Measurements from ENCODE around the gene ZSWIM5. TPM values are rescaled to one million over a fixed set of nuclear protein-coding genes. Genes with fewer than 3 reads are reported as not detected.

Gene ZSWIM5
- total and polyA plus RNA-seq, 2 of the 8 experiments (the other 6 are each of a cell fraction or from before 2014, with no cell fraction given): 2.5 to 3.9 TPM

- TF ChIP-seq, protein P1, sequence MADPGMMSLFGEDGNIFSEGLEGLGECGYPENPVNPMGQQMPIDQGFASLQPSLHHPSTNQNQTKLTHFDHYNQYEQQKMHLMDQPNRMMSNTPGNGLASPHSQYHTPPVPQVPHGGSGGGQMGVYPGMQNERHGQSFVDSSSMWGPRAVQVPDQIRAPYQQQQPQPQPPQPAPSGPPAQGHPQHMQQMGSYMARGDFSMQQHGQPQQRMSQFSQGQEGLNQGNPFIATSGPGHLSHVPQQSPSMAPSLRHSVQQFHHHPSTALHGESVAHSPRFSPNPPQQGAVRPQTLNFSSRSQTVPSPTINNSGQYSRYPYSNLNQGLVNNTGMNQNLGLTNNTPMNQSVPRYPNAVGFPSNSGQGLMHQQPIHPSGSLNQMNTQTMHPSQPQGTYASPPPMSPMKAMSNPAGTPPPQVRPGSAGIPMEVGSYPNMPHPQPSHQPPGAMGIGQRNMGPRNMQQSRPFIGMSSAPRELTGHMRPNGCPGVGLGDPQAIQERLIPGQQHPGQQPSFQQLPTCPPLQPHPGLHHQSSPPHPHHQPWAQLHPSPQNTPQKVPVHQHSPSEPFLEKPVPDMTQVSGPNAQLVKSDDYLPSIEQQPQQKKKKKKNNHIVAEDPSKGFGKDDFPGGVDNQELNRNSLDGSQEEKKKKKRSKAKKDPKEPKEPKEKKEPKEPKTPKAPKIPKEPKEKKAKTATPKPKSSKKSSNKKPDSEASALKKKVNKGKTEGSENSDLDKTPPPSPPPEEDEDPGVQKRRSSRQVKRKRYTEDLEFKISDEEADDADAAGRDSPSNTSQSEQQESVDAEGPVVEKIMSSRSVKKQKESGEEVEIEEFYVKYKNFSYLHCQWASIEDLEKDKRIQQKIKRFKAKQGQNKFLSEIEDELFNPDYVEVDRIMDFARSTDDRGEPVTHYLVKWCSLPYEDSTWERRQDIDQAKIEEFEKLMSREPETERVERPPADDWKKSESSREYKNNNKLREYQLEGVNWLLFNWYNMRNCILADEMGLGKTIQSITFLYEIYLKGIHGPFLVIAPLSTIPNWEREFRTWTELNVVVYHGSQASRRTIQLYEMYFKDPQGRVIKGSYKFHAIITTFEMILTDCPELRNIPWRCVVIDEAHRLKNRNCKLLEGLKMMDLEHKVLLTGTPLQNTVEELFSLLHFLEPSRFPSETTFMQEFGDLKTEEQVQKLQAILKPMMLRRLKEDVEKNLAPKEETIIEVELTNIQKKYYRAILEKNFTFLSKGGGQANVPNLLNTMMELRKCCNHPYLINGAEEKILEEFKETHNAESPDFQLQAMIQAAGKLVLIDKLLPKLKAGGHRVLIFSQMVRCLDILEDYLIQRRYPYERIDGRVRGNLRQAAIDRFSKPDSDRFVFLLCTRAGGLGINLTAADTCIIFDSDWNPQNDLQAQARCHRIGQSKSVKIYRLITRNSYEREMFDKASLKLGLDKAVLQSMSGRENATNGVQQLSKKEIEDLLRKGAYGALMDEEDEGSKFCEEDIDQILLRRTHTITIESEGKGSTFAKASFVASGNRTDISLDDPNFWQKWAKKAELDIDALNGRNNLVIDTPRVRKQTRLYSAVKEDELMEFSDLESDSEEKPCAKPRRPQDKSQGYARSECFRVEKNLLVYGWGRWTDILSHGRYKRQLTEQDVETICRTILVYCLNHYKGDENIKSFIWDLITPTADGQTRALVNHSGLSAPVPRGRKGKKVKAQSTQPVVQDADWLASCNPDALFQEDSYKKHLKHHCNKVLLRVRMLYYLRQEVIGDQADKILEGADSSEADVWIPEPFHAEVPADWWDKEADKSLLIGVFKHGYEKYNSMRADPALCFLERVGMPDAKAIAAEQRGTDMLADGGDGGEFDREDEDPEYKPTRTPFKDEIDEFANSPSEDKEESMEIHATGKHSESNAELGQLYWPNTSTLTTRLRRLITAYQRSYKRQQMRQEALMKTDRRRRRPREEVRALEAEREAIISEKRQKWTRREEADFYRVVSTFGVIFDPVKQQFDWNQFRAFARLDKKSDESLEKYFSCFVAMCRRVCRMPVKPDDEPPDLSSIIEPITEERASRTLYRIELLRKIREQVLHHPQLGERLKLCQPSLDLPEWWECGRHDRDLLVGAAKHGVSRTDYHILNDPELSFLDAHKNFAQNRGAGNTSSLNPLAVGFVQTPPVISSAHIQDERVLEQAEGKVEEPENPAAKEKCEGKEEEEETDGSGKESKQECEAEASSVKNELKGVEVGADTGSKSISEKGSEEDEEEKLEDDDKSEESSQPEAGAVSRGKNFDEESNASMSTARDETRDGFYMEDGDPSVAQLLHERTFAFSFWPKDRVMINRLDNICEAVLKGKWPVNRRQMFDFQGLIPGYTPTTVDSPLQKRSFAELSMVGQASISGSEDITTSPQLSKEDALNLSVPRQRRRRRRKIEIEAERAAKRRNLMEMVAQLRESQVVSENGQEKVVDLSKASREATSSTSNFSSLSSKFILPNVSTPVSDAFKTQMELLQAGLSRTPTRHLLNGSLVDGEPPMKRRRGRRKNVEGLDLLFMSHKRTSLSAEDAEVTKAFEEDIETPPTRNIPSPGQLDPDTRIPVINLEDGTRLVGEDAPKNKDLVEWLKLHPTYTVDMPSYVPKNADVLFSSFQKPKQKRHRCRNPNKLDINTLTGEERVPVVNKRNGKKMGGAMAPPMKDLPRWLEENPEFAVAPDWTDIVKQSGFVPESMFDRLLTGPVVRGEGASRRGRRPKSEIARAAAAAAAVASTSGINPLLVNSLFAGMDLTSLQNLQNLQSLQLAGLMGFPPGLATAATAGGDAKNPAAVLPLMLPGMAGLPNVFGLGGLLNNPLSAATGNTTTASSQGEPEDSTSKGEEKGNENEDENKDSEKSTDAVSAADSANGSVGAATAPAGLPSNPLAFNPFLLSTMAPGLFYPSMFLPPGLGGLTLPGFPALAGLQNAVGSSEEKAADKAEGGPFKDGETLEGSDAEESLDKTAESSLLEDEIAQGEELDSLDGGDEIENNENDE (IDR thresholded peaks at IDR 0.05; ENCODE audit: insufficient replicate concordance, low read length): no peak
- no peak for TF ChIP-seq JUN (IDR thresholded peaks at IDR 0.05; ENCODE audit: low read depth, low read length)
- TF ChIP-seq KDM5A (IDR thresholded peaks at IDR 0.05; ENCODE audit: low read length): no peak
- no peak for TF ChIP-seq CBX8 (IDR thresholded peaks at IDR 0.05; ENCODE audit: borderline replicate concordance, low read depth, low read length)
- TF ChIP-seq MAFK (IDR thresholded peaks at IDR 0.05; ENCODE audit: low read depth, low read length): no peak
Measured at GRCh38 chr1:45116340-45116739, 90.1 kb downstream of the ZSWIM5 start (continued).
